ENCODE results near the gene PIK3R5. TPM values are rescaled to one million over a fixed set of nuclear protein-coding genes. Genes with fewer than 3 reads are reported as not detected.

PIK3R5 gene
- total RNA-seq, 2 donors from 2014 or later = 30.7 to 42.9 TPM

- no peak overlapping the region for H3K27ac ChIP-seq
- DNase-seq (ENCODE audit: low spot score) (no peak), ATAC-seq (ENCODE audit: insufficient number of reproducible peaks, low FRiP score, low read depth) (no peak)
- peaks cover 0 to 6% of the 10 kb centered on the region in 2 donors for H3K4me1 ChIP-seq (ENCODE audit: control insufficient read depth in 1 of 2, low read depth in 2 of 2)
- TF ChIP-seq, protein P1, sequence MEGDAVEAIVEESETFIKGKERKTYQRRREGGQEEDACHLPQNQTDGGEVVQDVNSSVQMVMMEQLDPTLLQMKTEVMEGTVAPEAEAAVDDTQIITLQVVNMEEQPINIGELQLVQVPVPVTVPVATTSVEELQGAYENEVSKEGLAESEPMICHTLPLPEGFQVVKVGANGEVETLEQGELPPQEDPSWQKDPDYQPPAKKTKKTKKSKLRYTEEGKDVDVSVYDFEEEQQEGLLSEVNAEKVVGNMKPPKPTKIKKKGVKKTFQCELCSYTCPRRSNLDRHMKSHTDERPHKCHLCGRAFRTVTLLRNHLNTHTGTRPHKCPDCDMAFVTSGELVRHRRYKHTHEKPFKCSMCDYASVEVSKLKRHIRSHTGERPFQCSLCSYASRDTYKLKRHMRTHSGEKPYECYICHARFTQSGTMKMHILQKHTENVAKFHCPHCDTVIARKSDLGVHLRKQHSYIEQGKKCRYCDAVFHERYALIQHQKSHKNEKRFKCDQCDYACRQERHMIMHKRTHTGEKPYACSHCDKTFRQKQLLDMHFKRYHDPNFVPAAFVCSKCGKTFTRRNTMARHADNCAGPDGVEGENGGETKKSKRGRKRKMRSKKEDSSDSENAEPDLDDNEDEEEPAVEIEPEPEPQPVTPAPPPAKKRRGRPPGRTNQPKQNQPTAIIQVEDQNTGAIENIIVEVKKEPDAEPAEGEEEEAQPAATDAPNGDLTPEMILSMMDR (IDR thresholded peaks at IDR 0.05) = no peak
- H3K36me3 ChIP-seq = no peaks in the 10 kb centered on the region
- H3K27me3 ChIP-seq (replicated peaks; ENCODE audit: insufficient read depth) = no peaks in the 10 kb centered on the region
- no peak overlapping the region for H3K4me3 ChIP-seq
- H3K9me3 ChIP-seq = no peaks in the 10 kb centered on the region
Observed at GRCh38 chr17:8951206-8951605, 14.3 kb downstream of the PIK3R5 start.

GRCh38 chr17:8949061-8949661, 16.3 kb downstream of the PIK3R5 start:
- DNase-seq (ENCODE audit: low spot score) (no peak), ATAC-seq (ENCODE audit: insufficient number of reproducible peaks, low FRiP score, low read depth) (no peak)
- TF ChIP-seq, protein P1 (IDR thresholded peaks at IDR 0.05) = no peak
- Histone ChIP-seq H3K4me1 (ENCODE audit: control insufficient read depth in 1 of 2, low read depth in 2 of 2) (no peaks in the 10 kb centered on the region), H3K4me3 (no peak overlapping the region), H3K36me3 (no peaks in the 10 kb centered on the region), H3K27ac (no peak overlapping the region), H3K27me3 (replicated peaks; ENCODE audit: insufficient read depth) (no peaks in the 10 kb centered on the region), H3K9me3 (no peaks in the 10 kb centered on the region)

- Histone ChIP-seq H3K27me3 (replicated peaks; ENCODE audit: insufficient read depth) (no peaks in the 10 kb centered on the region), H3K36me3 (no peaks in the 10 kb centered on the region)
- no peak for ATAC-seq (ENCODE audit: insufficient number of reproducible peaks, low FRiP score, low read depth)
Observed at GRCh38 chr17:8948462-8948861, 17.0 kb downstream of the PIK3R5 start.

GRCh38 chr17:8947201-8947600, 18.3 kb downstream of the PIK3R5 start:
- TF ChIP-seq, protein P1 (IDR thresholded peaks at IDR 0.05) = no peak
- Histone ChIP-seq H3K9me3 (no peaks in the 10 kb centered on the region), H3K4me1 (ENCODE audit: control insufficient read depth in 1 of 2, low read depth in 2 of 2) (no peaks in the 10 kb centered on the region), H3K27ac (no peak overlapping the region), H3K36me3 (no peaks in the 10 kb centered on the region), H3K27me3 (replicated peaks; ENCODE audit: insufficient read depth) (no peaks in the 10 kb centered on the region), H3K4me3 (no peak overlapping the region)
- DNase-seq (ENCODE audit: low spot score) (no peak), ATAC-seq (ENCODE audit: insufficient number of reproducible peaks, low FRiP score, low read depth) (no peak)

More at GRCh38 chr17:8948462-8948861, 17.0 kb downstream of the PIK3R5 start:
- TF ChIP-seq, protein P1 (IDR thresholded peaks at IDR 0.05) = no peak
- Histone ChIP-seq H3K4me3 (no peak overlapping the region), H3K27ac (no peak overlapping the region), H3K9me3 (no peaks in the 10 kb centered on the region), H3K4me1 (ENCODE audit: control insufficient read depth in 1 of 2, low read depth in 2 of 2) (no peaks in the 10 kb centered on the region)
- no peak for DNase-seq (ENCODE audit: low spot score)

GRCh38 chr17:8946476-8946875, 19.0 kb downstream of the PIK3R5 start:
- Histone ChIP-seq H3K4me1 (ENCODE audit: control insufficient read depth in 1 of 2, low read depth in 2 of 2) (no peaks in the 10 kb centered on the region), H3K4me3 (no peak overlapping the region), H3K36me3 (no peaks in the 10 kb centered on the region), H3K9me3 (no peaks in the 10 kb centered on the region), H3K27me3 (replicated peaks; ENCODE audit: insufficient read depth) (no peaks in the 10 kb centered on the region), H3K27ac (no peak overlapping the region)
- TF ChIP-seq, protein P1 (IDR thresholded peaks at IDR 0.05) = no peak
- no peak for ATAC-seq (ENCODE audit: insufficient number of reproducible peaks, low FRiP score, low read depth)
- DNase-seq (ENCODE audit: low spot score) = no peak
